Measurements from ENCODE around the gene NDUFS4.

The NDUFS4 gene

DNA sequence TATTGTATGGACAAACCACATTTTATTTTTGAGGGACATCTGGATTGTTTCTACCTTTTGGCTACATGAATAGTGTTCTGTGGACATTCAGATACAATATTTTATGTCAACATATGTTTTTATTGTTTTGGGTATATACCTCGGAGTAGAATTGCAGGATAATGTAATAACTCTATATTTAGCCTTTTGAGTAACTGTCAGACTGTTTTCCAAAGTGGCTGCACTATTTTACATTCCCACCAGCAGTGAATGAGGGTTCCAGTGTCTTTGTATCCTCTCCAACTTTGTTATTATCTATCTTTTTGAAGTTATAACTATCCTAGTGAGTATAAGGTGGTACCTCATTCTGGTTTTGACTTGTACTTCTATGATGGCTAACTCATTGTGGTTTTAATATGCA lies 11.0 kb downstream of the NDUFS4 start:
- FAIRE-seq = no peak
- DNase-seq (ENCODE audit: insufficient read length, low spot score) = no peak
- TF ChIP-seq, protein P1, sequence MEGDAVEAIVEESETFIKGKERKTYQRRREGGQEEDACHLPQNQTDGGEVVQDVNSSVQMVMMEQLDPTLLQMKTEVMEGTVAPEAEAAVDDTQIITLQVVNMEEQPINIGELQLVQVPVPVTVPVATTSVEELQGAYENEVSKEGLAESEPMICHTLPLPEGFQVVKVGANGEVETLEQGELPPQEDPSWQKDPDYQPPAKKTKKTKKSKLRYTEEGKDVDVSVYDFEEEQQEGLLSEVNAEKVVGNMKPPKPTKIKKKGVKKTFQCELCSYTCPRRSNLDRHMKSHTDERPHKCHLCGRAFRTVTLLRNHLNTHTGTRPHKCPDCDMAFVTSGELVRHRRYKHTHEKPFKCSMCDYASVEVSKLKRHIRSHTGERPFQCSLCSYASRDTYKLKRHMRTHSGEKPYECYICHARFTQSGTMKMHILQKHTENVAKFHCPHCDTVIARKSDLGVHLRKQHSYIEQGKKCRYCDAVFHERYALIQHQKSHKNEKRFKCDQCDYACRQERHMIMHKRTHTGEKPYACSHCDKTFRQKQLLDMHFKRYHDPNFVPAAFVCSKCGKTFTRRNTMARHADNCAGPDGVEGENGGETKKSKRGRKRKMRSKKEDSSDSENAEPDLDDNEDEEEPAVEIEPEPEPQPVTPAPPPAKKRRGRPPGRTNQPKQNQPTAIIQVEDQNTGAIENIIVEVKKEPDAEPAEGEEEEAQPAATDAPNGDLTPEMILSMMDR (IDR thresholded peaks at IDR 0.05; ENCODE audit: insufficient read depth, missing control alignments) = no peak

DNA sequence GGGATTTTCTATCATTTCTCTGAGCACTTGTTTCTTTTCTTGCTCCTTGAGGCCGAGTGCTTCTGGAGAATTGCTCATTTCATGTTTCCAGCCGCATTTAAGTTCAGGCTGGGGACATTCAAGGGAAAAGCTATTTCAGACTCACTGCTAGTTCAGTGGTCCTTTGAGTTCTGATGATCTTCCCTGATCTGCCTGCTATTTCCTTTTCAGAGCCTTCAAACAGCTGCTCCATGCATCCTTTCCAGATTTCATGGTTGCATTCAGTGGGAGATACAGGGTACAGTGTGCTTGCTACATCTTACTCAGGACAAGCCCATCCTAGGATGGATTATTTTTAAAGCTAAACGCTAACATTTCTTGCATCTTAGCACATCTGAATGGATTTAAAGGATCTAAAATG lies 14.7 kb downstream of the NDUFS4 start:
- TF ChIP-seq, protein P1 (IDR thresholded peaks at IDR 0.05; ENCODE audit: insufficient read depth, missing control alignments) = no peak
- no peak for DNase-seq (ENCODE audit: insufficient read length, low spot score)
- FAIRE-seq = no peak

DNA sequence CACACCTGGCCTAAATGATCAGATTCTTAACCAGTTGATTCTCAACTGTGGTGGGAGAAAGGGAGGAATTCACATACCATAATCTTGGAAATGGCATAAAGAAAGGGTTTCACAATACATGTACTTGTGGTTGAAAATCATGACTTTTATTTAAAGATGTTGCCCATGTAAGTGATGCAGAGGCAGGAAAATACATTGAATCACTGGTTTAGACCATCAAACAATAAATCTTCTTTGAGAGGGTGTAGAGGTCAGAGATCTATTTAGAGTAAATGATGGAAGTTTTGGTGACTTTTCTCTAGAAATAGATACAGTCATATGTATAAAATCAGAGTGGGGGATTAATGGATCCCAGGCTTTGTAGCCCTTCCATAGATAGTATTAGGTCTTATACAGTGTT lies 15.4 kb downstream of the NDUFS4 start:
- DNase-seq (ENCODE audit: insufficient read length, low spot score) (no peak), FAIRE-seq (no peak)
- TF ChIP-seq, protein P1 (IDR thresholded peaks at IDR 0.05; ENCODE audit: insufficient read depth, missing control alignments) = no peak

DNA sequence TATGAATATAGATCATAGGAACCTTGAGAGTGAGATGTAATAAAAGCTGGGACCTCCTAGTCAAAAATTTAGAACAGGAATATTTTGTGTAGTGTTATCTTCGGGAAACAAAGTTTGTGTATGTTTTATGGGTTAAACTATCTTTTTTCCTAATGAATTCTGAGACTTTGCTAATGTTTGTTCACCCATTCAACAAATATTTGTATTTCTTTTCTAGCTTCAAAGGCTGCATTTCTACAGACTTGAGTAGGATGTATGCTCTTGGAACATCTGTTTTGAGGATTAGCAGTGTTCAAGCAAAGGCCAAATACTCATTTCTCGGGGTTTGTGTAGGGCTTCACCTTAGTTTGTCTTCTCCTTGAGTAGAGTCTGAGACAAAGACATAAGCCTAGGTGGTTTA lies 16.2 kb downstream of the NDUFS4 start:
- FAIRE-seq = no peak

DNA sequence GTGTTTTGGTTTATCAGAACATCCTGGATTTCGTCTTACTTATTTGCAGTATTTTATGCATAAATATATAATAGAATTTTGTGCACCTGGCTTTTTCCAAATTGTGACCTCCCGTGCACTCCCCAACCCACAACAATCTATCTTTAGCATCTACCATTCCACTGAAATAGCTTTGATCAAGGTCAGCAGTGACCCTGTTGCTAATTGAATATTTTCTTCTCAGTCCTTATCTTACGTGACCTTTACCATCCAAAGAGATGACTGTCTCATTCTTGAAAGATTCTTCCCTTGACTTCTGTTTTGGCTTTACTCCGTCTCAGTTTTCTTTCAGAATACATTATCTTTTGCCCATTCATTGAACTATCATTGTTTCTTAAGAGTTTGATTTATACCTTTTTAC lies 18.4 kb downstream of the NDUFS4 start:
- TF ChIP-seq, protein P1 (IDR thresholded peaks at IDR 0.05; ENCODE audit: insufficient read depth, missing control alignments) = no peak
- no peak for DNase-seq (ENCODE audit: insufficient read length, low spot score)
- no peak for FAIRE-seq

More for the DNA sequence above, 16.2 kb downstream of the NDUFS4 start:
- TF ChIP-seq, protein P1 (IDR thresholded peaks at IDR 0.05; ENCODE audit: insufficient read depth, missing control alignments) = no peak
- DNase-seq (ENCODE audit: insufficient read length, low spot score) = no peak

DNA sequence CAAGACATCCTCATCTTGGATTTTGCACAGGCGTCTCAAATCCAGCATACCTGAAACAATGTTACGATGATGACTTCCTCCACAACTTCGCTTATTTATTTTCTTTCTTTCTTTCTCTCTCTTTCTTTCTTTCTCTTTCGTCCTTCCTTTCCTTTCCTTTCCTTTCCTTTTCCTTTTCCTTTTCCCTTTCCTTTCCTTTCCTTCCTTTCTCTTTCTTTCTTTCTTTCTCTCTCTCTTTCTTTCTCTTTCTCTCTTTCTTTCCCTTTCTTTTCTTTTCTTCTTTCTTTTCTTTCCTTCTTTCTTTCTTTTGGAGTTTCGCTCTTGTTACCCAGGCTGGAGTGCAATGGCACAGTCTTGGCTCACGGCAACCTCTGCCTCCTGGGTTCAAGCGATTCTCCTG lies 20.1 kb downstream of the NDUFS4 start:
- TF ChIP-seq, protein P1 (IDR thresholded peaks at IDR 0.05; ENCODE audit: insufficient read depth, missing control alignments) = no peak
- FAIRE-seq (no peak), DNase-seq (ENCODE audit: insufficient read length, low spot score) (no peak)

DNA sequence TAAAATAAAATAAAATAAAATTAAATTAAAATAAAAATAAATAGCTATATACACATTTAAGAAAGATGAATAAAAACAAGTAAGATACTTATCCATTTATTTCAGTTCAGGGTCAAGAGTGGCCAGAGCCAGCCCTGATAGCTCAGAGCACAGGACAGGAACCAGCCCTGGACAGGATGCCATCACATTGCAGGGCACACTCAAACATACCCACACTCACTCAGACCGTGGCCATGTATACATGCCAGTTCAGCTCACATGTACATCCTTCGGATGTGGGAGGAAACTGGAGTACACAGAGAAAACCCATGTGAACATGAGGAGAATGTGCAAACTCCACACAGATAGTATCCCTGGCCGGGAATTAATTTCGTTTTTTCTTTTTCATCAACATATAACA lies 21.8 kb downstream of the NDUFS4 start:
- FAIRE-seq = no peak
- DNase-seq (ENCODE audit: insufficient read length, low spot score) = no peak
- TF ChIP-seq, protein P1 (IDR thresholded peaks at IDR 0.05; ENCODE audit: insufficient read depth, missing control alignments) = no peak
